Smooth muscle cell (in vitro differentiated cells): ENCODE measurements around the gene DRD4. TPM values are rescaled to one million over a fixed set of nuclear protein-coding genes. Genes with fewer than 3 reads are reported as not detected.
"Not testable (repeated sequence)": the region's sequence is repeated elsewhere in the genome, so short reads cannot be mapped to it uniquely, and the experiment has no call there.

Source experiments
- DNase-seq: peaks from one replicate; lab custom pipeline; 2025; ENCODE audit not compliant: unreplicated experiment; lab: John Stamatoyannopoulos, UW
- H2AFZ ChIP-seq: fragments of 200-600 bp; sonication (generic); 2 replicates; pipeline ENCODE4 v1.6.0; 2016; ENCODE audit warnings: antibody characterized with exemption, low read depth, mild to moderate bottlenecking
- H3F3A ChIP-seq: fragments of 200-600 bp; sonication (generic); 2 replicates; pipeline ENCODE4 v1.6.0; 2017; ENCODE audit warnings: antibody characterized with exemption, low read depth
- H3K27ac ChIP-seq: fragments of 200-600 bp; sonication (generic); 2 replicates; pipeline ENCODE4 v1.5.1; 2016; ENCODE audit warnings: low read depth, mild to moderate bottlenecking
- H3K27me3 ChIP-seq: fragments of 200-600 bp; sonication (generic); 2 replicates; pipeline ENCODE4 v1.6.1; 2016; ENCODE audit warnings: low read depth, mild to moderate bottlenecking
- H3K36me3 ChIP-seq: fragments of 200-600 bp; sonication (generic); 2 replicates; pipeline ENCODE4 v1.5.1; 2016; ENCODE audit warnings: low read depth
- H3K4me1 ChIP-seq: fragments of 200-600 bp; sonication (generic); 2 replicates; pipeline ENCODE4 v1.5.1; 2016; ENCODE audit warnings: low read depth
- H3K4me2 ChIP-seq: fragments of 200-600 bp; sonication (generic); 2 replicates; pipeline ENCODE4 v1.6.0; 2016; ENCODE audit warnings: mild to moderate bottlenecking
- H3K4me3 ChIP-seq: fragments of 200-600 bp; sonication (generic); 2 replicates; pipeline ENCODE4 v1.5.1; 2016; ENCODE audit warnings: mild to moderate bottlenecking
- H3K79me2 ChIP-seq: fragments of 200-600 bp; sonication (generic); 2 replicates; pipeline ENCODE4 v1.6.0; 2016; ENCODE audit warnings: low read depth, mild to moderate bottlenecking
- H3K9ac ChIP-seq: fragments of 200-600 bp; sonication (generic); 2 replicates; pipeline ENCODE4 v1.6.0; 2016; ENCODE audit warnings: low read depth
- H3K9me3 ChIP-seq: fragments of 200-600 bp; sonication (generic); replicated peaks from 2 replicates; pipeline ENCODE4 v1.5.1; 2016; ENCODE audit warnings: low read depth
- H4K20me1 ChIP-seq: fragments of 200-600 bp; sonication (generic); 2 replicates; pipeline ENCODE4 v1.6.0; 2016; ENCODE audit warnings: low read depth
- WGBS: methylation state at CpG from one replicate; pipeline ENCODE4 v1.1.7; 2016; ENCODE audit warnings: low lambda C conversion rate; 5-methylcytosine and 5-hydroxymethylcytosine counted together
- polyA plus RNA-seq: library from polyadenylated mRNA; unstranded; fragments of >200 nt; fragmentation: Nextera tagmentation; extraction: Ambion mirVana; gene quantifications from 2 replicates; pipeline ENCODE4 v1.2.1, GENCODE V29; 2016
- total RNA-seq: library from RNA; depleted of rRNA; stranded (reverse); fragments of >200 nt; gene quantifications from 2 replicates; pipeline ENCODE4 v1.2.3, GENCODE V29; 2014
- TF ChIP-seq, protein P1 (sequence below): fragments of 200-600 bp; sonication (generic); IDR thresholded peaks from 2 replicates; pipeline ENCODE4 v1.5.1; 2017; ENCODE audit warnings: borderline replicate concordance, mild to moderate bottlenecking, antibody characterized with exemption; ENCODE audit not compliant: insufficient read depth, poor library complexity, severe bottlenecking

The DRD4 gene
- total and polyA plus RNA-seq, 2 experiments from 2014 or later, result 2.7 TPM; not detected in 1

DNA sequence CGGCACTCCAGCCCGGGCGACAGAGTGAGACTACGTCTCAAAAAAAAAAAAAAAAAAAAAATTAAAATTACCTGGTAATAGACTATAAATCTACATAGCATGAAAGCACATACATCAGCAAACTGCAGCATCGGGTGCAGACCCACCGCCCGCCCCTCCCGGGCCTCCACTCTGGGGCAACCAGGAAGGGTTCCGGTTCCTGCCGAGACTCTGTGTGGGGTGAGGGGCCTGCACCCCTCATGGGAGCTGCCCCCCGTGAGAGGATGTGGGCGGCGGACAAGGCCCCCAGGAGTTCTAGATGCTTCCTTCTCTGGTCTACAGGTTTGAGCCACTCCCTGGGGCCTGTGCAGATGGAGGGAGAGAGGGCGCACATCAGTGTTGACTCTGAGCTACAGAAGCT lies 9.1 kb downstream of the DRD4 start:
- DNase-seq, result no peak
- H3K4me2 ChIP-seq, result no peak overlapping the region
- H3K9me3 ChIP-seq, result no peaks in the 10 kb centered on the region
- H4K20me1 ChIP-seq, result peaks cover 21% of the 10 kb centered on the region
- no peak overlapping the region for H3K4me3 ChIP-seq
- no peaks in the 10 kb centered on the region for H3K4me1 ChIP-seq
- H3K9ac ChIP-seq, result no peak overlapping the region
- no peaks in the 10 kb centered on the region for H3K36me3 ChIP-seq
- WGBS, result 94% methylated on average over 14 of the region's 14 CpGs
- no peak overlapping the region for H3K27ac ChIP-seq
- no peaks in the 10 kb centered on the region for H3K27me3 ChIP-seq
- TF ChIP-seq, protein P1, sequence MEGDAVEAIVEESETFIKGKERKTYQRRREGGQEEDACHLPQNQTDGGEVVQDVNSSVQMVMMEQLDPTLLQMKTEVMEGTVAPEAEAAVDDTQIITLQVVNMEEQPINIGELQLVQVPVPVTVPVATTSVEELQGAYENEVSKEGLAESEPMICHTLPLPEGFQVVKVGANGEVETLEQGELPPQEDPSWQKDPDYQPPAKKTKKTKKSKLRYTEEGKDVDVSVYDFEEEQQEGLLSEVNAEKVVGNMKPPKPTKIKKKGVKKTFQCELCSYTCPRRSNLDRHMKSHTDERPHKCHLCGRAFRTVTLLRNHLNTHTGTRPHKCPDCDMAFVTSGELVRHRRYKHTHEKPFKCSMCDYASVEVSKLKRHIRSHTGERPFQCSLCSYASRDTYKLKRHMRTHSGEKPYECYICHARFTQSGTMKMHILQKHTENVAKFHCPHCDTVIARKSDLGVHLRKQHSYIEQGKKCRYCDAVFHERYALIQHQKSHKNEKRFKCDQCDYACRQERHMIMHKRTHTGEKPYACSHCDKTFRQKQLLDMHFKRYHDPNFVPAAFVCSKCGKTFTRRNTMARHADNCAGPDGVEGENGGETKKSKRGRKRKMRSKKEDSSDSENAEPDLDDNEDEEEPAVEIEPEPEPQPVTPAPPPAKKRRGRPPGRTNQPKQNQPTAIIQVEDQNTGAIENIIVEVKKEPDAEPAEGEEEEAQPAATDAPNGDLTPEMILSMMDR, result no peak
- H3K79me2 ChIP-seq, result no peaks in the 10 kb centered on the region
- no peak overlapping the region for H2AFZ ChIP-seq
- H3F3A ChIP-seq, result no peaks in the 10 kb centered on the region

DNA sequence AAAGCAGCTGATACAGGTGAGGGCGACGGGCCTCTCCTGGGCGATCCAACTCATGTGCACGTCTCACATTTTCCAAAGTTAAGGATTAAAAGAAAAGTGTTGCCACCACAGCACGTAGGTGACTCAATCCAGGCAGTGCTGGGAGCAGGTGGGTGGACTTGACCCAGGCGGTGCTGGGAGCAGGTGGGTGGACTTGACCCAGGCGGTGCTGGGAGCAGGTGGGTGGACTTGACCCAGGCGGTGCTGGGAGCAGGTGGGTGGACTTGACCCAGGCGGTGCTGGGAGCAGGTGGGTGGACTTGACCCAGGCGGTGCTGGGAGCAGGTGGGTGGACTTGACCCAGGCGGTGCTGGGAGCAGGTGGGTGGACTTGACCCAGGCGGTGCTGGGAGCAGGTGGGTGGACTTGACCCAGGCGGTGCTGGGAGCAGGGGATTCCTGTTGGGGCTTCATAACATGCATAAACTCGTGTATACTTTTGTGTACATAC lies 10.6 kb downstream of the DRD4 start:
- not testable (repeated sequence) for H3K9ac ChIP-seq, H3K27me3 ChIP-seq, H3K36me3 ChIP-seq, H3K9me3 ChIP-seq, H3K4me2 ChIP-seq, H3K4me1 ChIP-seq, H3K27ac ChIP-seq, H3K79me2 ChIP-seq, H3F3A ChIP-seq, H2AFZ ChIP-seq, DNase-seq, H4K20me1 ChIP-seq, H3K4me3 ChIP-seq
- 98% methylated on average over 10 of the region's 14 CpGs for WGBS

DNA sequence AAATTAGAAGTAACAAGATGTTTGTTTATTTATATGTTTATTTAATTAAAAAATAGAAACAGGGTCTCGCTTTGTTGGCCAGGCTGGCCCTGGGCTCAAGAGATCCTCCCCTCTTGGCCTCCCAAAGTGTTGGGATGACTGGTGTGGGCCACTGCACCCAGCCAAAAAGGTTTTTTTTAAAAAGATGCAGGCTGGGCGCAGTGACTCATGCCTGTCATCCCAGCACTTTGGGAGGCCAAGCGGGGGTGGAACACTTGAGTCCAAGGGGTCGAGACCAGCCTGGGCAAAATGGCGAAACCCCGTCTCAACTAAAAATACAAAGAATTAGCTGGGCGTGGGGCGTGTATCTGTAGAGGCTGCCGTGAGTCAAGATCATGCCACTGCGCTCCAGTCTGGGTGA lies 13.4 kb downstream of the DRD4 start:
- H3K9me3 ChIP-seq, result no peaks in the 10 kb centered on the region
- no peak overlapping the region for H3K4me2 ChIP-seq
- H3K79me2 ChIP-seq, result no peaks in the 10 kb centered on the region
- no peak for DNase-seq
- H3K4me1 ChIP-seq, result no peaks in the 10 kb centered on the region
- no peaks in the 10 kb centered on the region for H3K36me3 ChIP-seq
- no peaks in the 10 kb centered on the region for H3F3A ChIP-seq
- peaks cover 11% of the 10 kb centered on the region for H4K20me1 ChIP-seq
- no peaks in the 10 kb centered on the region for H3K27me3 ChIP-seq
- no peak overlapping the region for H3K9ac ChIP-seq
- H3K4me3 ChIP-seq, result no peak overlapping the region
- H3K27ac ChIP-seq, result no peak overlapping the region
- TF ChIP-seq, protein P1, result no peak
- H2AFZ ChIP-seq, result no peak overlapping the region
- WGBS, result 93% methylated on average over 10 of the region's 10 CpGs

DNA sequence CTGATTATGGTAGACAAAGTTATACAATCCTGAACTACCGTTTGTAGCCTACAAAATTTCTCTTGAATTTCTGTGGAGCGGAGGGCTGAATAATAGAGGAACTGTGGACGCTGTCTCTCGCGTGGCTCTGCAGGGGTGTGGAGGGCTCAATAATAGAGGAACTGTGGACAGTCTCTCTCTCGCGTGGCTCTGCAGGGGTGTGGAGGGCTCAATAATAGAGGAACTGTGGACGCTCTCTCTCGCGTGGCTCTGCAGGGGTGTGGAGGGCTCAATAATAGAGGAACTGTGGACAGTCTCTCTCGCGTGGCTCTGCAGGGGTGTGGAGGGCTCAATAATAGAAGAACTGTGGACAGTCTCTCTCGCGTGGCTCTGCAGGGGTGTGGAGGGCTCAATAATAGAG lies 16.1 kb downstream of the DRD4 start:
- H3F3A ChIP-seq, H3K36me3 ChIP-seq, H3K4me2 ChIP-seq, H3K27me3 ChIP-seq, H3K9ac ChIP-seq, H2AFZ ChIP-seq, H3K27ac ChIP-seq, H3K4me1 ChIP-seq, H3K79me2 ChIP-seq, H3K4me3 ChIP-seq, DNase-seq, H3K9me3 ChIP-seq: not testable (repeated sequence)
- 97% methylated on average over 14 of the region's 14 CpGs for WGBS
- H4K20me1 ChIP-seq, result peaks cover 16% of the 10 kb centered on the region

DNA sequence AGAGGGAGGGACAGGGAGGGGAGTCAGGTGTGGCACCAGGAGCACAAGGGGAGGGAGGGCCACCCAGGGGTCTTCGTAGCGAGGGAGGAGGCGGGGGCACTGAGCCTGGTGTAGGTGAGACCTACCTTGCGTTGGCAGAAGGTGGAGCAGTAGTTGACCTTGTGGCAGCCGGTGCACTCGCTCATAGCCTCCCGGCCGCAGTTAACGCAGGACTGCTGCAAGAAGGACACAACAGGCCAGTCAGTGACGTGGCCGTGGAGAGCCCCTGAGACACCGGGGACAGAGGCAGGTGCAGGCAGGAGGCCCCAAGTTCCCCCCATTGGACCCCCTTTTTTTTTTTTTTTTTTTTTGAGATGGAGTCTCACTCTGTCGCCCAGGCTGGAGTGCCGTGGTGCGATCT lies 16.8 kb downstream of the DRD4 start:
- H3K36me3 ChIP-seq, result no peaks in the 10 kb centered on the region
- no peak overlapping the region for H3K9ac ChIP-seq
- no peak overlapping the region for H3K4me3 ChIP-seq
- H2AFZ ChIP-seq, result no peak overlapping the region
- H3K4me1 ChIP-seq, result no peaks in the 10 kb centered on the region
- H3K27me3 ChIP-seq, result no peaks in the 10 kb centered on the region
- no peak for DNase-seq
- no peaks in the 10 kb centered on the region for H3K9me3 ChIP-seq
- H4K20me1 ChIP-seq, result peaks cover 20% of the 10 kb centered on the region
- no peaks in the 10 kb centered on the region for H3F3A ChIP-seq
- 97% methylated on average over 11 of the region's 15 CpGs for WGBS
- no peak overlapping the region for H3K4me2 ChIP-seq
- H3K27ac ChIP-seq, result no peak overlapping the region
- TF ChIP-seq, protein P1, result no peak
- H3K79me2 ChIP-seq, result no peaks in the 10 kb centered on the region

DNA sequence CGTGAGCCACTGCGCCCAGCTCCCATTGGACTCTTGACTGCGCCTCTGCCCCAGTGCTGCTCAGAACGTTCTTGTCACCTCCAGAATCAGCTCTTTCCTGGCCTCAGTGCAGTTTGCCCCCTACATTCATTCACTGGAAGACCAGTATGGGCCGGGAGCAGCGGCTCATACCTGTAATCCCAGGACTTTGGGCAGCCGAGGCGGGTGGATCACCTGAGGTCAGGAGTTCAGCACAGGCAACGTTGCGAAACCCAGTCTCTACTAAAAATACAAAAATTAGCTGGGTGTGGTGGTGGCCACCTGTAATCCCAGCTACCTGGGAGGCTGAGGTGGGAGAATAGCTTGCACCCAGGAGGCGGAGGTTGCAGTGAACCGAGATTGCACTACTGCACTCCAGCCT lies 17.4 kb downstream of the DRD4 start:
- H3K4me3 ChIP-seq, H3K79me2 ChIP-seq, H2AFZ ChIP-seq, H3K27ac ChIP-seq, H3K9me3 ChIP-seq, DNase-seq, H3K36me3 ChIP-seq, H3K27me3 ChIP-seq, H3K9ac ChIP-seq, H3F3A ChIP-seq, H3K4me2 ChIP-seq, H3K4me1 ChIP-seq: not testable (repeated sequence)
- H4K20me1 ChIP-seq, result peaks cover 20% of the 10 kb centered on the region
- WGBS, result 95% methylated on average over 12 of the region's 12 CpGs
